ENCODE results near the gene MBD2.
"Not testable (repeated sequence)": the region's sequence is repeated elsewhere in the genome, so short reads cannot be mapped to it uniquely, and the experiment has no call there.

MBD2 gene

GRCh38 chr18:54224379-54225014 is at the start of gene MBD2:
MBD2 (minus strand) TSS chr18:54224669; CDS start chr18:54224559, 110 bp downstream.
- peak; percentile 97 for DNase-seq

DNA sequence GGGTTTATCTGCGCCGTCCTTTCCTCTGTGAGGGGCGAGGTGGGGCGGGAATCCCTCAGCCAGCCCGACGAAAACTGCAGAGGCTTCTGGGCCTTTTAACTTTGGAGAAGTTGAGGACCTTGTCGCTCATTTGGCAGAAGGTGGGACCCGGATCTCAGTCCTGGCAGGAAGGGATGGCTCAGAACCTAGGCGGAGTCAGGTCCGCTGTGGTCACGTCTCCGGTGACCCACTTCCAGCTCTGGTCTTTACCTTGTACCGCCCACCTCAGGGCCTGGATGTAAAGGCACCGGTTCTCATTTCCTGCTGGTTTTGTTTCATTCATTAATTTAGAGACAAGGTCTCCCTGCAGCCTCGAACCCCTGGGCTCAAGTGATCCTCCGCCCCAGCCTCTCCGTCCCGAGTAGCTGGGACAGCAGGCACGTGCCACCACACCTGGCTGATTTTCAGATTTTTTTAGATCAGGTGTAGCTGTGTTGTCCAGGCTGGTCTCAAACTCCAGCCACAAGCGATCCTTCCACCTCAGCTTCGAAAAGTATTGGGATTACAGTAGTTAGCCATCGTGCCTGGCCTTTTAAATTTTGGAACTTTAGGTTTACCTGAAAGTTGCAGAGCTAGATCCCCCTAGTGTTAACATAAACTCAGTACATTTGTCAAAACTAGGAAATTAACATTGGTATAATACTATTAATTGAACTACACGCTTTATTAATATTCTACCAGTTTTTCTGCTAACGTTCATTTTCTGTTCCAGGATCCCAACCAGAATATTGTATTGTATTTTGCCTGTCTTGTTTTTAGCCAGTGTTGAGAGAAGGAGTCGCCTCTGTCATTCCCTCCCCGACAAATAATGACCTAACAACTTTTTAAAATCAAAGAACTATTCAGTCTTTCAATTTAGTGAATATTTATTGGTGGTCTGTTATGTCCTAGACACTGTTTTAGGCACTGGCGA is 45.7 kb upstream of the MBD2 start:
- peak; percentile 67 for DNase-seq

- no peak for DNase-seq
Measured at GRCh38 chr18:54268751-54269150, 44.3 kb upstream of the MBD2 start.

DNA sequence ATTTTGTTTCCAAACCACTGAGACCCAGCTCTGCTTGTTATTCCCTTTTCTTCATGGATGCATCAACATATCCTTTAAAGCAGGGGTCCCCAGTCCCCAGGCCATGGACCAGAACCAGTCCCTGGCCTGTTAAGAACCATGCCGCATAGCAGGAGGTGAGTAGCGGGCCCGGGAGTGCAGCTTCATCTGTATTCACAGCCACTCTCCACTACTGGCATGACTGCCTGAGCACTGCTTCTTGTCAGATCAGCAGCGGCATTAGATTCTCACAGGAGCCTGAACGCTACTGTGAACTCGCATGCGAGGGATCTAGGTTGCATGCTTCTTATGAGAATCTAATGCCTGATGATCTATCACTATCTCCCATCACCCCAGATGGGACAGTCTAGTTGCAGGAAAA is 43.2 kb upstream of the MBD2 start:
- DNase-seq: no peak

DNA sequence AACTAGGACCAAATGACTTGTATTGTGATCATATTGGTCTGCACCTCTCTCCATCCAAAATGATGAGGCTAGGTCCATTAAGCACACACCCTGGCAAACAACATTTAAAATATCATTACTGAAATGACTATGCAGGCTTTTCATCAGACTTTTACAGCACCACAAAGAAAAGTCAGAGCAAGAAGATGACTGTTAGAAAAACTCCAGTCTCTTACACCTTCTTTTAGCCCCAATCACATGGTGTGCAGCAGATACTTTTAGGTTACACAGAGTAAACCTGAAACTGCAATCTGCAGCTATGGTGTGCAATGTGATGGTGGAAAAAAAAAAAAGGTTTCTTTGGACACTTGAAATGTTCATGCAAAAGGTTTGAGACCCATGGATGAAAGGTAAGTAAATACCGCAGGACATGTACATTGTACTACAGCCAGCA is 39.5 kb upstream of the MBD2 start:
- no peak for DNase-seq

GRCh38 chr18:54261894-54262293 is 37.4 kb upstream of the MBD2 start:
- DNase-seq: no peak

DNA sequence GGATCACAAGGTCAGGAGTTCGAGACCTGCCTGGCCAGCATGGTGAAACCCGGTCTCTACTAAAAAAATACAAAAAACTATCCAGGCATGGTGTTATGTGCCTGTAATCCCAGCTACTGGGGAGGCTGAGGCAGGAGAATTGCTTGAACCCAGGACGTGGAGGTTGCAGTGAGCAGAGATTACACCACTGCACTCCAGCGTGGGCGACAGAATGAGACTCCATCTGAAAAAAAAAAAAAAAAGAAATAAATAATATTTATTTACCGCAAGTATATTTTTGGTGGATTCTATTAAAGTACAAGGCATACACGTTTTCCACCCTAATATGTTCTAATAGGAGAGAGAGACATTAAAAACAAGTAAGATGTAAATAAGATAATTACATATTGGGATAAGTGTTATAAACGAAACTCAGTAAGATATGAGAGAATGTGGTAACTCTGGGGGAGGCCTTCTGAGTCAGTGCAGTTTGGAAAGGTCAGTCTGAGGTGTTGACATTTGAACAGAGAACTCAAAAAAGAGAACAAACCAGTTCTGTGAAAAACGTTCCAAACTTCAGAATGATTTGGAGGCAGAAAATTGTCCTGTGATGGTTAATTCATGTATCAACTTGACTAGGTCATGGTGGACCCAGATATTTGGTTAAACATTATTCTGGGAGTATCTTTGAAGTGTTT is 36.1 kb upstream of the MBD2 start:
- no peak for DNase-seq

DNA sequence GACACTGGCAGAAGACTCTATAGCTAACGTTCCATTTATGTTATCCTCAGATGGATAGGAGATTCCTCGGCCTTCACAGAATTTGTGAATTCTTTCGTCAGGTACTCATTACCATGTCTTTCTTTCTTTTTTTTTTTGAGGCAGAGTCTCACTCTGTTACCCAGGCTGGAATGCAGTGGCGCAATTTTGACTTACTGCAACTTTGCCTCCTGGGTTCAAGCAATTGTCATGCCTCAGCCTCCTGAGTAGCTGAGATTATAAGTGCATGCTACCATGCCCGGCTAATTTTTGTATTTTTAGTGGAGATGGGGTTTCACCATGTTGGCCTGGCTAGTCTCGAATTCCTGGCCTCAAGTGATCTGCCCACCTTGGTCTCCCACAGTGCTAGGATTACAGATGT is 33.3 kb upstream of the MBD2 start:
- not testable (repeated sequence) for DNase-seq

DNA sequence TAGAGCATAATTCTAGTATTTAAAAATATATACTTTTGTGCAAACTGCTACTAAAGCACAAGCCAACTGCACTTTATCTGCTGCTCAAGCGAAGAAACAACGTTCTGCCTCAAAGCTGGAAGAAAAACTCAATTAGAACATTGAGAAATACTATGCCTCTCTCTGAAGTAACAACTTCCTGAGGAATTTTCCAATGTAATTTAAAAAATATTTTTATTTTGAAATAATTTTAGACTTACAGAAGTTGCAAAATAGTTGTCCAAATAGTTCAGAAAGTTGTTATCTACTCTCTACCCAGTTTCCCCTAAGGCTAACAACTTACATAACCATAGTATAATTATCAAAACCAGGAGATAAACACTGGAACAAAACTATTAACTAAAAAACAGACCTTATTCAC is 32.5 kb upstream of the MBD2 start:
- no peak for DNase-seq

DNA sequence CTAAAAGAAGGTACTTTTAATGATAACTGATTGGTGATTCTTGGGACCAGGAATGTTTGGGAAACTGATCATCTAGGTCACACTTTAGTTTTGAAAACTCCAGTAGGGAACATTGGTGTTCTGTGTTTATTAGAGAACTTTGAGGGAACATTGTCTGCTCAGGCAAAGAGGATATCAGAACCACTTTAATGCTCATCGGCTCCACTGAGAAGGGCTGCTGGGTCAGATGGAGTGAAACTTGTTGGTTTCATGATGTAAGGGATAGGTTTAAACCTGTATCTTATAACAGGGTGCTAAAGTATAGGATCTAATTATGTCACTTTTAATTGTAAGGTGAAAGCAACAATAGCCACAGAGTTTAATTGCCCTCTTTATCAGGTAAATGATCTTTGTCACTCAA is 30.7 kb upstream of the MBD2 start:
- no peak for DNase-seq

DNA sequence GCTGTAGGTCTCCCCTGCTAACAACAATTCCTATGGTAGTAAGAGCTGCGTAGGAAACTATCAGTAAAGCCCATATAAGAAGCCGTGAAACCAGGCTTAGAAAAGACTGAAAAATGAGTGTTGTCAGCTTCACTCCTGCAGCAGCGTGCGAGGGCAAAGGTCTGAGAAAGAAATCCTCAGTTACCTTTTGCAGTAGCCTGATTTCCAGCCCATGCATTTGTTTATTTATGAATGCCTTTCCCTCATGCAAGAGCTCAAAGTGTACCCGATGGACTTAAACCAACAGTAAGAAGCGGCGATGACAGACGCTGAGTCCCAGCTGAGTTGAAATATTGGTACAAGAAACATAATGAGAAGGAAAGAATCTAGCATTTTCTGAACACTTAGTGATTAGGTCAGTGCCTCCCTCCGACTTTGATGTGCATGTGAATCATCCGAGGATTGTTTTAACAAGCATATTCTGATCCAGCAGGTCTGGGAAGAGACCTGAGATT is 29.8 kb upstream of the MBD2 start:
- no peak for DNase-seq

- no peak for DNase-seq
Measured at GRCh38 chr18:54251606-54252390, 27.3 kb upstream of the MBD2 start.

GRCh38 chr18:54250846-54251261 is 26.4 kb upstream of the MBD2 start:
- DNase-seq: no peak

- DNase-seq: no peak
Measured at GRCh38 chr18:54247511-54248175, 23.2 kb upstream of the MBD2 start.

- no peak for DNase-seq
Measured at GRCh38 chr18:54242327-54242726, 17.9 kb upstream of the MBD2 start.

DNA sequence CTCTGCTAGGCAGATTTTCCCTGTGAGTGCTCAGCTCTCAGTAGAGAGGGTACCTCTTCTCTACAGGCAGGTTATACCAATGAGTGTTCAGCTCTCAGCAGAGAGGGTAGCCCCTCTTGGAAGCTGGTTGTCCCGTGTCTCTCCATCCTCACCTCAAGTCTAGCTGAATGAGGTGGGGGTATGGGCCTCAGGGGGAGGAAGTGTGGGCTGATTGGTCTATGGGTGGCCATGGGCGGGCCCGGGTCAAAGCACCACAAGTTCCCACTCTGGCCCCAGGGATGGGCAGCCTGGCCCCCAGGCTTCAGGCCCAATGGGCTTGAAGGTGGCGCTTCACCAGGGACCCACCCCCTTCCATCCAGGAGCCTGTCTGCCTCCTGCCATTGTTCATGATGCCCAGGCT is 17.0 kb upstream of the MBD2 start:
- no peak for DNase-seq

DNA sequence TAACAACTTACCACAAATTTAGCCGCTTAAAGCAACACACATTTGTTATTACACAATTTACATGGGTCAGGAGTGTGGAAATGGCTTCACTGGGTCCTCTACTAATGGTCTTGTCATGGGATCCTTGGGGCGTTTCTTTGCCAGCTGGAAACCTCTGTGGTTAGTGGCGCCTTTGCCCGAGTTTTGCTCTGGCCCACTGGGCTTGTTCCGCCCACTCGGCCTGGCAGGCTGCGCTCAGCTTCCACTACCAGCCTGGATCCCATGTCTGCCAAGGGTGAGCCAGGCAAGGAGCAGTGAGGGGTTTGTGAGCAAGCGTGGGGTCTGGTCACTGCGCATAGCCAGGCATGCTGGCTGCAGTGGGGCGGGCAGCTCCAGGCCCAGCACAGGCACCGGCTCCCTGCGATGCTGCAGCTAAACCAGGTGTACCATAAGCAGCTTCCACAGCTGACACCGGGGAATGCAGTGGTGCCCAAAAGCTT is 16.2 kb upstream of the MBD2 start:
- no peak for DNase-seq

DNA sequence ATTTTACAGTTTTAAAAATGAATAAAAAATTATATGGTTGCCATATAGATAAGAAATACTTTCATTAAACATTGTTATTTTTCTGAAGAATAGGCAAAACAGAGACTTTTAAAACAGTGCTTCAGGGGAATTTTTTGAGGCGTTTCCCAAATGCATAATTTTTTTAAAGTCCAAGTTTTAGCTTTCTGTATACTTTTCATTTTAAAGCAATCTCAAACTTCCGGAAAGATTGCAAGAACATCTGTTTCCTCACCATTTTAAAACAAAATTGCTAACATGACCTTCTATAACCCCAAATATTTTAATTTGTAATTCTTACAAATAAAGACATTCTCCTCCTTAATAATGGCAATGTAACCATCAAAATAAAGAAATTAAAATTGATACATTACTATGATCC is 15.1 kb upstream of the MBD2 start:
- no peak for DNase-seq

- DNase-seq: no peak
Measured at GRCh38 chr18:54239091-54239490, 14.6 kb upstream of the MBD2 start.

DNA sequence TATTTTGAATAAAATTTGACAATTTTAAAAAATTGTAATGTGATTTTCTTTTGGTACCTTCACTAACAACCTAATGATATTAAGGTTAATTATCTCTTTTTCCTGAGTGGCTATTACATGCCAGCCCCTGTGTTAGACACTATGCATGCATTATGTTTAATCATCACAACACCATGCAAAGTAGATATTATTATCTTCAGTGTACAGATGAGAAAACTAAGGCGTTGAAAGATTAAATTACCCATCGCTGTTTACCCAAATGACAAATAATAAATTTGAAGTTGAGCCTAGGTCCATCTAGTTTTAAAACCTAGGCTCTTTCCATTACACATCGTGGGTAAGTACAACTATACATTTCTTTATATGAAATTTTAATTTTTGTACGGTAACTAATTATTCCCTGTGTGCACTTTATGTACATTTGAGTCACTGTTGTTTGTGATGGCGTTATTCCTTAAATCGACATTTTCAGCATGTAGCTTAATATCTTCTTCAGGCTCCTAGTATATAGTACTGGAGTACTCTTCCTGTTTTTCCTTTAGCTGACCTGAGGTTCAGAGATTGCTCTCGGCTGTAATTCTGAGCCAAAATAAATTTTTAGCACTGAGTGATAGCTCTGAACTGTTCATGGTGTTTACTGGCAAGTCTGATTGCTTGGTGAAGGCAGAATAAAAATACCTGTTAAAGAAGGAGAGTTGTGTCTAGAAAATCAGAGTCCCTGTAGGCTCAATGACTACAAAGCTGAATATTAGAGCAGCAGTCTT is 13.9 kb upstream of the MBD2 start:
- no peak for DNase-seq

DNA sequence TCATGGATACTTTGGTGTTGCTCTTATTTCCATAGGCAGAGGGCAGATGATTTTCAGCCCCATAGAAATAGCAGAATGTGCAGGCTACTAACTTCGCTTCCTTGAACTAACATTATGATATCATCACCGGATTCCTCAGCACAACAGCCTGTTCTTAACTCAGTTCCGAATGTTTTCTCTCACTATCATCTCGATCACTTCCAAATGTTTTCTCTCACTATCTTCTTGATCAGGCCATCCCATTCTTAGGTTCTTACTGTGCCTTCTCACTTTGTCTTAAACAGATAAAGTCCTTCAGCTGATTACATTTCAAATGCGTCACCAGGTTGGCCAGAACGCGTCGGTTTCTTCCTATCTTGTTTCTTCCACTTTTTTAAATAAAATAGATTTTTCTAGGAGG is 11.4 kb upstream of the MBD2 start:
- no peak for DNase-seq

All from left hindlimb (tissue), 1 donor.